Measurements from ENCODE around the gene PRDM8.
"Not testable (repeated sequence)": the region's sequence is repeated elsewhere in the genome, so short reads cannot be mapped to it uniquely, and the experiment has no call there.

PRDM8 gene

DNA sequence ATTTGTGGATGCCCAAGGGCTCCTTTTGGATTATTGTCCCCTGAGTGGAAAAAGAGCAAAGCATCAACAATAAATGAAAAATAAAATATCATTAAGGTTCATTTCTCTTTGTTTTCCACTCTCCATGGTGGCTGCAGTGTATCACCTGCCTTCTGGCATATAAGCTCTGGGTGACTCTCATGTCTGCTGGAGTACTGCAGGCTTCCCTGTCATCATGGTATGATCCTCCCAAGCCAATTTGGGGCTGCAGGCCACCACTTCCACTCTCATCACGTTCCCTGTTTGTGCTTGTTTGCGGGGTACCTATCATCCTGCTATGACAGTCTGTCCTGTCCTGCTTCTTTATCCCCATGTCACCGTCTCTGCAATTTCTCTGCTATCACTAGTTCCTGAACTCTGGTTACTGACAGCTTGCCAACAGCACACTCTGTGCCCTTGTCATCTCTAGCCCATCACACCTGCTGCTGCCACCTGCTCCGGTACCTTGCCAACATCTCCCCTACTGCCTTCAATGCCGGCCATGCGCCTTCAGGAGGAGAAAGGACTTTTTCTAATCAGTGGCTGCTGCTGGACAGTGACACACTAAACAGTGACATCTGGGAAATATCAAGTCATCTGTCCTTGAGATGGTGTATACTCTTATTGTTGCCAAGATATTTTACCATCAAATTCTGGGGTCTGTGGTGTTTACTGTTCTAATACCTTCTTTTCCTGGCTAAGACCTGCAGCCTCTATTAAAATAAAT is 46.1 kb downstream of the PRDM8 start:
- TF ChIP-seq, protein P1, sequence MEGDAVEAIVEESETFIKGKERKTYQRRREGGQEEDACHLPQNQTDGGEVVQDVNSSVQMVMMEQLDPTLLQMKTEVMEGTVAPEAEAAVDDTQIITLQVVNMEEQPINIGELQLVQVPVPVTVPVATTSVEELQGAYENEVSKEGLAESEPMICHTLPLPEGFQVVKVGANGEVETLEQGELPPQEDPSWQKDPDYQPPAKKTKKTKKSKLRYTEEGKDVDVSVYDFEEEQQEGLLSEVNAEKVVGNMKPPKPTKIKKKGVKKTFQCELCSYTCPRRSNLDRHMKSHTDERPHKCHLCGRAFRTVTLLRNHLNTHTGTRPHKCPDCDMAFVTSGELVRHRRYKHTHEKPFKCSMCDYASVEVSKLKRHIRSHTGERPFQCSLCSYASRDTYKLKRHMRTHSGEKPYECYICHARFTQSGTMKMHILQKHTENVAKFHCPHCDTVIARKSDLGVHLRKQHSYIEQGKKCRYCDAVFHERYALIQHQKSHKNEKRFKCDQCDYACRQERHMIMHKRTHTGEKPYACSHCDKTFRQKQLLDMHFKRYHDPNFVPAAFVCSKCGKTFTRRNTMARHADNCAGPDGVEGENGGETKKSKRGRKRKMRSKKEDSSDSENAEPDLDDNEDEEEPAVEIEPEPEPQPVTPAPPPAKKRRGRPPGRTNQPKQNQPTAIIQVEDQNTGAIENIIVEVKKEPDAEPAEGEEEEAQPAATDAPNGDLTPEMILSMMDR (IDR thresholded peaks at IDR 0.05; ENCODE audit: low read depth, low read length): no peak
- no peak overlapping the region for H3K4me3 ChIP-seq (replicated peaks in 1 of 2; ENCODE audit: low read depth in 2 of 2, low read length in 2 of 2)
- no peak for DNase-seq (ENCODE audit: low read depth in 2 of 2)

DNA sequence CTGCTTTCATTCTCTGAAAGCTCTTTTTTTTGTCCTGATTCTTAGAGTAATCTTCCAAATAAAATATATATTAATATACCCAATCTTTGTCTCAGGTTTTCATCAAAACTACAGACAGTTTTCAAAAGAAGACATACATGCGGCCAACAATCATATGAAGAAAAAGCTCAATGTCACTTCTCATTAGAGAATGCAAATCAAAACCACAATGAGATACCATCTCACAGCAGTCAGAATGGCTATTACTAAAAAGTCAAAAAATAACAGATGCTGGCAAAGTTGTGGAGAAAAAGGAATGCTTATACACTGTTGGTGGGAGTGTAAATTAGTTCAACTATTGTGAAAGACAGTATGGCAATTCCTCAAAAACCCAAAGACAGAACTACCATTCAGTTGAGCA is 50.2 kb downstream of the PRDM8 start:
- not testable (repeated sequence) for DNase-seq (ENCODE audit: low read depth in 2 of 2)

DNA sequence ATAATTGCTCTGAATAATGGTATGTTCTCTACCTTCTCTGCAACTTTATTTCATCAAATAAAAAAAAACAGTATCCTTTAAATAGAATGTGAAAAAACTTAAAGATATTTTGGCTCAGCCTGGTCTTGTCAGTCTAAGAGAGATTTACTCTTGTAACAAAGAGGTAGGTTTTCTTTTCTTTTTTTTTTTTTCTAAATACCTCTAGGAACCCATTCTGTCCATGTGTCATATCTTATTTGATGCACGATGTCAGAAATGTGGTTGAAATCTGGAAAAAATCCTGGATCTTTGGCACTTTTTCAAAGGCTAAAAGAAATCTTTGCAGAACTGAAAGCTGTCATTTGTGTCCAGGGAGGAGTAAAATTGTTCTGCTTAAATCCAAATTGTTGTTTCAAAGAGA is 51.8 kb downstream of the PRDM8 start:
- TF ChIP-seq, protein P1 (IDR thresholded peaks at IDR 0.05; ENCODE audit: low read depth, low read length): no peak
- no peak overlapping the region for H3K4me3 ChIP-seq (replicated peaks in 1 of 2; ENCODE audit: low read depth in 2 of 2, low read length in 2 of 2)
- DNase-seq (ENCODE audit: low read depth in 2 of 2): no peak

More for the DNA sequence above, 50.2 kb downstream of the PRDM8 start:
- not testable (repeated sequence) for H3K4me3 ChIP-seq (replicated peaks in 1 of 2; ENCODE audit: low read depth in 2 of 2, low read length in 2 of 2)

DNA sequence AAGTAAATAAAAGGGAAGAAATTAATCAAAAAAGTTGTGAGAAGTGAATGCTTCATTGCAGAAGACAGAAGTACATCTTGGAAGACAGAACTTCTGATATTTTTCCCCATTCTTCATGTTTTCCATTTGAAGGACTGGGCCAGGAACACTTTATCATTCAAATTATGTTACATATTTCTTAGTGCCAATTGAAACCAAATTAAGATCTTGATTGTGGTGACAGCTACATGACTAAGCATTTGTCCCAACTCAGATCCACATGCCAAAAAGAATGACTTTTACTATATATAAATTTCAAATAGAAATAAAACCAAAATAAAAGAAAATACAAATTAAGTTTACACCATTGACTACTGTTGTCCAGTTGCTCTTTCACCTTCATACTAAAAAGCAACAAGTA is 55.1 kb downstream of the PRDM8 start:
- DNase-seq (ENCODE audit: low read depth in 2 of 2): no peak
- TF ChIP-seq, protein P1 (IDR thresholded peaks at IDR 0.05; ENCODE audit: low read depth, low read length): no peak

DNA sequence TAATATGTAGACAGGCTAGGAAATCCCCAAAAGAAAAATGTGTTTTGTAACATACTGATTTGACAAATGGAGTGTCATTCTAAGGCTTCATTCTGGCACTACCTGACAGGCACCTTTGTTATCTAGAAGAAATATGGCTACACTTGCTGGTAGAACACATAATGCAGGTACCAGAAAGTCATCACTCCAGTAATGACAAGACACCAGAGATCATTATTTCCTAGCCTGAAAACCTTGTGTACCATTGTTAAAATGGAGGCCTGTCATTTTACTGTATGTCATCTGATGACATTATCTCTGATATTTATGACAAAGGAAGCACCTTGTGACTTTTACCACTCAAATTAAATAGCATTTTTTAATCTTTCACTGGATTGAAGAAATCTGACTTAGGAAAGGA is 55.6 kb downstream of the PRDM8 start:
- H3K4me3 ChIP-seq (replicated peaks in 1 of 2; ENCODE audit: low read depth in 2 of 2, low read length in 2 of 2): no peak overlapping the region
- no peak for DNase-seq (ENCODE audit: low read depth in 2 of 2)
- TF ChIP-seq, protein P1 (IDR thresholded peaks at IDR 0.05; ENCODE audit: low read depth, low read length): no peak

More for the DNA sequence above, 55.1 kb downstream of the PRDM8 start:
- no peak overlapping the region for H3K4me3 ChIP-seq (replicated peaks in 1 of 2; ENCODE audit: low read depth in 2 of 2, low read length in 2 of 2)

DNA sequence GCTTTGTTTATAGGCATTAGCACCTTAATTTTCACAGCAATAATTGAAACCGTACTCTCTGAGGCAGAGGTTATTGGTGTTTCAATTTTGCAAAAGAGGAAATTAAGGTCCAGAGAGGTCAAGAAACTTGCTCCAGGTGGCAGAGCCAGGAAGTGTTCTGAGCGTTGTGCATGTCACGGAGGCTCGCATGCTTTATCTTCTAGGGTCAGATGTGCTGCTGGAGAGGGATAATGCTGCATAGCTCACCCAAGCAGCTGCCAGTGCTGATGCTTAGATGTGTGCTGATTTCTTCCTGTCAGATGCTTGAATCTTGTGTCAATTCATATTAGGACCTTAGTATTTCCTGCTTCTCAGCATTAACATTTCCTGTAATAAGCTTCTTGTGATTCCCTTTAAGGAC is 56.2 kb downstream of the PRDM8 start:
- H3K4me3 ChIP-seq (replicated peaks in 1 of 2; ENCODE audit: low read depth in 2 of 2, low read length in 2 of 2): no peak overlapping the region
- DNase-seq (ENCODE audit: low read depth in 2 of 2): no peak
- TF ChIP-seq, protein P1 (IDR thresholded peaks at IDR 0.05; ENCODE audit: low read depth, low read length): no peak
